KBM-7 (cell line): ENCODE results near the gene RBM12.
A peak's percentile ranks its signal among the peaks of the same experiment; 100 is the strongest.
"Not testable (repeated sequence)": the region's sequence is repeated elsewhere in the genome, so short reads cannot be mapped to it uniquely, and the experiment has no call there.

Experiments used
- DNase-seq: peaks from one replicate; pipeline ENCODE4 v3.0.0-alpha.2; 2015
- in situ Hi-C: fragments of 300-500 bp; cut with MboI; formaldehyde crosslinking; loops from 2 replicates; pipeline ENCODE4 v1.14.3; 2020; ENCODE audit warnings: low sequenced_read_pairs, low pct_unique_long_range_greater_than_20kb, mixed read lengths

Gene RBM12

DNA sequence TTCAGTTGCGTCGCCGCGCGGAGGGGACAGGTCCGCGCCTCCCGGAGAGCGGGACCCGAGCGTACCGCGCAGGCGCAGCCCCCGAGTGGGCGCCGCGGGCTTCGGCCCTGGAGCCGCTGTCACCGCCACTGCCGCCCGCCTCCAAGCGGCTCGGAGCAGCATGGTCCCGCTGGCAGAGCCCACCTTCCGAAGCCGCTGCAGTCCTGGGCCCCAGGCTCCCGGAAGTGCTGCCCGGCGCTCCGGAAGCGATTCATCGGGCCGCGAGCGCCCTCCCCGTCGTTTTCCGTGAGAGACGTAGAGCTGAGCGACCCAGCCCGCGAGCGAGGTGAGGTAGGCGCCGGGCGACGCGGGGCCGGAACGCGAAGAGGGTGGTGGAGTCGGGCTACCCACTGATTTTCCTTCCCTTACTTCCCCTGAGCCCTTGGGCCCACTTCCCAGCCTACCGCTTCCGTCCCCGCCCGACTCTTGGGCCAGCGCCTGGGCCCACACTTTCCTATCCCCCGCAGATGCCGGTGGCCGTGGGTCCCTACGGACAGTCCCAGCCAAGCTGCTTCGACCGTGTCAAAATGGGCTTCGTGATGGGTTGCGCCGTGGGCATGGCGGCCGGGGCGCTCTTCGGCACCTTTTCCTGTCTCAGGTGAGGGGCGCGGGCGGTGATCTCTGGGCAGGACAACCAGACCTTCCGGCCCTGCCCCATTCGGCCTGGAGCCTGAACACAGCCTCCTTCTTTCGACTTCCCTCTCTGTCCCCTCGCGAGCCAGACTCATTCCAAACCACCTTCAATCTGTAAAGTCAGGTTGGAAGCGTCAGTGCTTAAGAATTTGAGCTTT lies 34.6 kb upstream of the RBM12 start, which contains the start of the genes NFS1 and ROMO1:
NFS1 (minus strand) TSS at position 226 of the 830 bp plus-strand sequence; CDS start at position 162, 64 bp downstream.
ROMO1 (plus strand) TSS at position 279 of the 830 bp plus-strand sequence; CDS start at position 507, 228 bp downstream.
- in situ Hi-C loops: no loop called here
- DNase-seq: peak; percentile 93

GRCh38 chr20:35698298-35699126 lies 33.8 kb upstream of the RBM12 start:
- in situ Hi-C loops: no loop called here
- DNase-seq: no peak

DNA sequence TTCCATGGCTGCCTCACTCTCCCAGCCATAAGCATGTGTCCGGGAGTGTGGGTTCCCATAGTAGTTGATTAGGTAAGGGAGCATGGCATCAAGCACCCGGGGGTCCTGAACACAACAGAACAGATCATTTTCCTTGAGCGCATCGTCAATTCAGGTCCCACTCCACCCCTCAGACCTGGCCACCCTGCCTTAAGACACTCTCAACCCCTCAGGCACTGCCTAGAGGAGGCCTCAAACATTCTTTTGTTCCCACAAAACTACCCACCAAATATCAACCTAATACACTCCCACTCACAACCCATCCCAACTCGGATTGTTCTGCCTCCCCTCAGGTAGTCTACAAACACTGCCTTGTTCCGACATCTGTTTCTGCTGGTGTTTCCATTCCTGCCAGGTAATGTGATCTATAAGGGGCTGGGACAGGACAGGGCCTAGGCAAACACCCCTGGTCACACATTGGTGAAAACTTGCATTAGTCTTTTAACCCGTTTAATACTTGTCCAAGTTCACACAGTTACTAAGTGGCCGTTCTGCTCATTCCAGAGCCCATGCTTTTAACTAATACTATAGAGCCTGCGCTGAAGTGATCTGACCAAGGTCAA lies 33.1 kb upstream of the RBM12 start:
- in situ Hi-C loops: no loop called here
- DNase-seq: no peak

- in situ Hi-C loops: no loop called here
- DNase-seq: no peak
These were observed 31.3 kb upstream of the RBM12 start for GRCh38 chr20:35695978-35696377.

DNA sequence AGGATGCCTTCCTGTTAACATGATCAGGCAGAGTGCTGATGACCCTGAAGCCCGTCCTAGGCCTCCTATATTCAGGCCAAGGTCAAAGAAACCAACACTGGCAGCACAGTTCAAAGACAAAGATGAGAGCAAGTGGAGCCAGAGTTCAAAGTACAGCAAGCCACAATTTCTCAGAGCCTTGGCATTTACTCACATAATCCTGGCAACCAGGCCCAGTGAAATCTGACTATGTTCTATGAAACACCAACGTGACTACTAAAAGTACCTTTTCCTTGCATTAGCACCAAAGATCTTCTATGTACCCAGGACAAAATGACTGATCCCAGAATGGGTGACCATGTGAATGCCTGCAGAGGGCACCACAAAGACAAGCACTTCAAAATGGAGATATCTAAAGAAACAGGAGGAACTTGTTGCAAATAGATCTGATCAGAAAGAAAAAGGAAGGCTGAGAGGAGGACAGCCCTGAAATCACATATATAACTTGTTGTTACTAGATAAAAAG lies 30.6 kb upstream of the RBM12 start:
- no peak for DNase-seq
- in situ Hi-C loops: no loop called here

- in situ Hi-C loops: no loop called here
These were observed 25.6 kb upstream of the RBM12 start for GRCh38 chr20:35690265-35690664.

GRCh38 chr20:35686872-35687271 lies 22.2 kb upstream of the RBM12 start:
- DNase-seq, in situ Hi-C loops: not testable (repeated sequence)

More at GRCh38 chr20:35690265-35690664, 25.6 kb upstream of the RBM12 start:
- no peak for DNase-seq

- in situ Hi-C loops, DNase-seq: not testable (repeated sequence)
These were observed 20.7 kb upstream of the RBM12 start for GRCh38 chr20:35685368-35685767.

GRCh38 chr20:35681960-35682359 lies 17.3 kb upstream of the RBM12 start:
- DNase-seq: no peak
- in situ Hi-C loops: no loop called here

- in situ Hi-C loops: no loop called here
- peak; percentile 82 for DNase-seq
These were observed 15.9 kb upstream of the RBM12 start for GRCh38 chr20:35680452-35681183.

GRCh38 chr20:35674921-35675320 lies 10.2 kb upstream of the RBM12 start:
- no peak for DNase-seq
- in situ Hi-C loops: no loop called here

GRCh38 chr20:35673884-35674283 lies 9.2 kb upstream of the RBM12 start:
- no peak for DNase-seq
- in situ Hi-C loops: no loop called here

DNA sequence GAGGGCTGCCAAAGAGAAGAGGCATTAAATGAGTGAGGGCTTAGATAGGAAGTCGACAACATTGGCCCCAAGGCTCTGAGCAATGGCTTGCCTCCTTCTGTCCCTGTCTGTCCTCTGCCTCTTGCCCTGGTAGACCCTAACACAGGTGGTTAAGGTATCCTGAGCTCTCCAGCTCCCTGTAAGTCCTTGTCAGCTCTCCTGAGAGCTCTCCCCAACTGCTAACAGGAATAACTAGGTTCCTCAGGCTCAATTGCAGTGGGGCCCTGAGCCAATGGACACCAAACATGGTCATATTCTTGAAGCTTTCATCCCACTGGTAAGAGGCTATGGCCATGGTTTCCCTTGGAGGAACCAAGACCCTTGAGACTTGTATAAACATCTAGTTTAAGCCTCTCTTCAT lies 5.0 kb upstream of the RBM12 start:
- DNase-seq: no peak
- in situ Hi-C loops: no loop called here

DNA sequence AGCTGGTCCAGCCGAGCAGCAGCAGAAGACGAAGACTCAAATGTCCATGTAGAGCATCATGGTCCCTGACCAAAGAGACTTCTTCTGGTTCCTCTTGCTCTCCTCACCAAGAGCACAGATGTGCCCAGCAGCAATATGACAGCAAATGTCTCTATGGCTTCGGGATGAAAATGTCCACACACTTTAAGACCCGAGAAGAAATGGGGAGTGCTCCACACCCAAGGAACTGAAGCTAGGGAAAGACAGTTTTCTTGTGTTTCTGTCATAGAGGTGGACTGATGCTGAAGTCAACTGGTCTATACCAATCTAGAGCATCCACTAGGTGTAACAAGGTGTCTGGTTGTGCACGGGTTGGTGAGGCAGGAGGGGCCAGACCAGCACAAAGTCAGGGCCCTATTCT lies 4.5 kb upstream of the RBM12 start:
- no peak for DNase-seq
- in situ Hi-C loops: no loop called here

- in situ Hi-C loops: no loop called here
- no peak for DNase-seq
These were observed 1.2 kb upstream of the RBM12 start for GRCh38 chr20:35665949-35666288.

DNA sequence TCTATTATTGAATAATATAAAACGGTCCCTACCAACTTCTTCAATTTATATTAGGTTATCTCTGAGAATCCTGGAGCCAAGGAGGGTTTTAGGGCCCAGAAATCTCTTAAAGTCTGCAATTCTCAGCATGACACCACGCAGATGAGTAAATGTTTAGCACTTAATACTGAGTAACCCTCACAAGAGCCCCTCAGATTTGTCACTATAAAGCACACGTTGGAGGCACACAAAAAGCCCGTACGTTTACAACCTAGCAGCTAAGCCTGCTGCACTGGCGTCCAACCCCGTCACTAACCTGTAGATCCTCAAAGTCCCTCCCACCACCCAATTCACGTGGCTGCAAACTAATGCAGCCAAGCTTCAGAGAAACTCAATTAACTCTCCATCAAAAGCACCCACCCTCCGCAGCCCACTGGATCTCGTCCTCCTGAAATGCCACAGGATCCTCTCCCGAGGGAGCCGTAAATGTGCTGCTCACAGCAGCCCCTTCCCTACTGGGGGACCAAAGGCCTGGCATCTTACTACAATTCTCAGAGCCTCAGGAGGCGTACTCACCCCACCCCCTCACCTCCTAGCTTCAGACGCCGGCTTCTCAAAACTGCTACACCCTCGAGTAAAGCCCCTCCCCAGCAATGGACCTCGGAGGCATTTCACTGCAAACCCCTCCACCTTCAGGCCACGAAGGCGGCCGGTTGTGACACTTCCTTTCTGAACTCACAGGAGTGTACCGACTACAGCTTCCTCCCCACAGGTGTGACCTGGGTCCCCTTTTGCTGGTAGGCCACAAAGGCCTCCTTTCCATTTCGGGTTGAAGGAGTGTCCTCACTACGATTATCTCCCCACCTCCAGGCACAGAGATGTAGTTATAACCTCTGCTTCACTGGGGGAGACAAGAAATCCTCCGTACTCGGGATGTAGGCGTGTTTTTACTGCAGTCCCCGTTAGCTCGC lies 909 bp downstream of the RBM12 start:
- peak; percentile 72 for DNase-seq
- in situ Hi-C loops: no loop called here

DNA sequence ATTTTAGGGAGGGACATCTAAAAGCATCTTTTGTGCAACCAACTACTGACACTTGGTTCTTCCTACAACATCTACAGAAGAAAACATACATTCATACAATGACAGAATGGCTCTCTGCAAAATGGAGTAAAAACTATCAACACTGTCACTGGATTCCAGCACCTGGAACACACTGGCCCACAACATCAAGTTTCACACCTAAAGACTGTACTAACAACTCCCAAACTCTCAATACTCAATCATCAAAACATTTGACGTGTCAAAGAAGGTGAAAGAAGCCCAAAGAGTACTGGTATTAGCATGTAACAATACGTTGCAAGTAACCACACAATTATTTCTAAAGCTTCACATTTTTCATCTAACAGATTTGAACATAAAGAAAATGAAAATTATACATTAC lies 2.1 kb downstream of the RBM12 start:
- in situ Hi-C loops: no loop called here
- no peak for DNase-seq

GRCh38 chr20:35661908-35662307 lies 2.8 kb downstream of the RBM12 start:
- no peak for DNase-seq
- in situ Hi-C loops: no loop called here
